Natural killer cell (primary cell): ENCODE data around the gene TEC. TPM values are rescaled to one million over a fixed set of nuclear protein-coding genes. Genes with fewer than 3 reads are reported as not detected.

Source experiments
- ATAC-seq, 3 donors: fragments of 150-1000 bp in 2 of 3; fragments of 200-7000 bp in 1 of 3; cut with Tn5 transposase; 1 replicate in 1 of 3; 2 replicates in 2 of 3; pipeline ENCODE4 v1.10.0; 2021; ENCODE audit warnings: mild to moderate bottlenecking in 2 of 3, moderate library complexity in 2 of 3
- DNase-seq, 2 donors: peaks; one replicate each; pipeline versions ENCODE4 v3.0.0 to v3.0.0-alpha.2; 2013 to 2021; ENCODE audit warnings: mixed read lengths in 1 of 2
- H3K27ac ChIP-seq: one replicate; pipeline ENCODE4 v1.5.1; 2013; ENCODE audit warnings: mild to moderate bottlenecking, low read length
- H3K27me3 ChIP-seq: one replicate; pipeline ENCODE4 v1.6.1; 2013; ENCODE audit warnings: low read length; ENCODE audit not compliant: control insufficient read depth, insufficient read depth
- H3K36me3 ChIP-seq: one replicate; pipeline ENCODE4 v1.6.1; 2013; ENCODE audit warnings: low read length; ENCODE audit not compliant: control insufficient read depth, insufficient read depth
- H3K4me1 ChIP-seq: one replicate; pipeline ENCODE4 v1.6.1; 2013; ENCODE audit warnings: low read length; ENCODE audit not compliant: control insufficient read depth, insufficient read depth
- H3K4me3 ChIP-seq: one replicate; pipeline ENCODE4 v1.5.1; 2013; ENCODE audit warnings: low read length
- H3K9me3 ChIP-seq: one replicate; pipeline ENCODE4 v1.6.1; 2013; ENCODE audit warnings: low read length; ENCODE audit not compliant: control insufficient read depth, insufficient read depth
- H3K27ac Mint-ChIP-seq, 2 donors: one replicate each; pipeline ENCODE4 v1.8.0; 2022; ENCODE audit warnings: mild to moderate bottlenecking in 2 of 2, mixed read lengths in 2 of 2, moderate library complexity in 1 of 2
- H3K27me3 Mint-ChIP-seq, 2 donors: one replicate each; pipeline ENCODE4 v1.8.0; 2022; ENCODE audit warnings: low read depth in 2 of 2, mixed read lengths in 2 of 2
- H3K36me3 Mint-ChIP-seq: one replicate; pipeline ENCODE4 v1.8.0; 2022; ENCODE audit warnings: mixed read lengths
- H3K4me1 Mint-ChIP-seq, 2 donors: one replicate each; pipeline ENCODE4 v1.8.0; 2022; ENCODE audit warnings: mixed read lengths in 2 of 2
- H3K4me3 Mint-ChIP-seq: one replicate; pipeline ENCODE4 v1.8.0; 2022; ENCODE audit warnings: mild to moderate bottlenecking, moderate library complexity, mixed read lengths
- H3K9me3 Mint-ChIP-seq, 2 donors: one replicate each; pipeline ENCODE4 v1.8.0; 2022; ENCODE audit warnings: mixed read lengths in 2 of 2
- CTCF ChIP-seq: fragments of 200-600 bp; IDR thresholded peaks from one replicate; pipeline ENCODE4 v1.8.0; 2022; ENCODE audit warnings: antibody characterized with exemption
- WGBS: methylation state at CpG from one replicate; pipeline ENCODE4 v1.1.7; 2013; ENCODE audit warnings: missing lambda C conversion rate; ENCODE audit not compliant: insufficient coverage; 5-methylcytosine and 5-hydroxymethylcytosine counted together
- intact Hi-C: fragments of 100-400 bp; cut with micrococcal nuclease; formaldehyde crosslinking; loops from one replicate; pipeline ENCODE4 v1.14.2; 2022
- total RNA-seq, 4 donors: library from RNA; stranded (reverse); fragments of 120-200 nt in 1 of 4; gene quantifications; one replicate each; pipeline versions ENCODE4 v1.2.3 to v1.2.4, GENCODE V29; 2013 to 2022

TEC gene
- total RNA-seq, 3 donors from 2014 or later (not counting 1 experiment from before 2014, with no cell fraction given): 4.0 to 7.4 (median 4.7) TPM

- DNase-seq: peak in 1 of 2 donors; percentile 76
Measured at GRCh38 chr4:48109413-48110263, 160.0 kb downstream of the TEC start.

GRCh38 chr4:48108309-48109073, 161.1 kb downstream of the TEC start:
- DNase-seq (no peak), ATAC-seq (no peak)
- WGBS: 100% methylated on average over 1 of the region's 2 CpGs
- H3K27me3 ChIP-seq: no peaks in the 10 kb centered on the region
- no peaks in the 10 kb centered on the region for H3K27me3 Mint-ChIP-seq
- H3K9me3 Mint-ChIP-seq: no peaks in the 10 kb centered on the region
- no peak overlapping the region for H3K4me3 ChIP-seq
- H3K9me3 ChIP-seq: no peaks in the 10 kb centered on the region
- H3K27ac Mint-ChIP-seq: peak overlapping the region; percentile 98 to 99
- peaks cover 20% of the 10 kb centered on the region for H3K36me3 Mint-ChIP-seq
- H3K4me1 Mint-ChIP-seq: peaks cover 71 to 78% of the 10 kb centered on the region in 2 donors
- peaks cover 11% of the 10 kb centered on the region for H3K4me1 ChIP-seq
- peaks cover 72% of the 10 kb centered on the region for H3K36me3 ChIP-seq
- no peak overlapping the region for H3K27ac ChIP-seq
- TF ChIP-seq CTCF: no peak
- intact Hi-C loops: no loop called here
- peak overlapping the region; percentile 53 for H3K4me3 Mint-ChIP-seq

More at GRCh38 chr4:48109413-48110263, 160.0 kb downstream of the TEC start:
- Histone ChIP-seq H3K27ac (peak overlapping the region; percentile 33), H3K4me1 (peaks cover 7% of the 10 kb centered on the region), H3K27me3 (no peaks in the 10 kb centered on the region), H3K36me3 (peaks cover 65% of the 10 kb centered on the region), H3K9me3 (no peaks in the 10 kb centered on the region), H3K4me3 (no peak overlapping the region)
- H3K9me3 Mint-ChIP-seq: no peaks in the 10 kb centered on the region
- H3K27me3 Mint-ChIP-seq: no peaks in the 10 kb centered on the region
- peaks cover 26% of the 10 kb centered on the region for H3K36me3 Mint-ChIP-seq
- TF ChIP-seq CTCF: peak; percentile 77
- peak overlapping the region; percentile 100 for H3K4me3 Mint-ChIP-seq
- peak in 2 of 3 donors; percentile 48 to 49 for ATAC-seq
- peaks cover 74 to 84% of the 10 kb centered on the region in 2 donors for H3K4me1 Mint-ChIP-seq
- 90% methylated on average over 2 of the region's 5 CpGs for WGBS
- intact Hi-C loops: no loop called here
- H3K27ac Mint-ChIP-seq: peak overlapping the region; percentile 98 to 99

GRCh38 chr4:48105230-48105629, 164.4 kb downstream of the TEC start:
- H3K4me3 ChIP-seq: no peak overlapping the region
- no peak for TF ChIP-seq CTCF
- peaks cover 76% of the 10 kb centered on the region for H3K36me3 ChIP-seq
- no peak overlapping the region for H3K27ac ChIP-seq
- Mint-ChIP-seq H3K27ac (peak overlapping the region; percentile 76 to 99), H3K9me3 (no peaks in the 10 kb centered on the region), H3K36me3 (peaks cover 10% of the 10 kb centered on the region), H3K27me3 (no peaks in the 10 kb centered on the region), H3K4me3 (peak overlapping the region; percentile 54), H3K4me1 (peaks cover 64 to 66% of the 10 kb centered on the region in 2 donors)
- no peaks in the 10 kb centered on the region for H3K9me3 ChIP-seq
- DNase-seq (no peak), ATAC-seq (no peak)
- no peaks in the 10 kb centered on the region for H3K27me3 ChIP-seq
- intact Hi-C loops: no loop called here
- no CpG with 5 or more reads among the region's 1 CpG for WGBS
- peaks cover 17% of the 10 kb centered on the region for H3K4me1 ChIP-seq
